HG02759 (cell line): ENCODE results near the gene CDKN2B.
"Not testable (repeated sequence)": the region's sequence is repeated elsewhere in the genome, so short reads cannot be mapped to it uniquely, and the experiment has no call there.

ENCODE experiments used
- ATAC-seq: cut with Tn5 transposase; IDR thresholded peaks from one replicate; pipeline ENCODE4 v1.9.1; 2021; ENCODE audit warnings: mild to moderate bottlenecking, moderate library complexity; ENCODE audit not compliant: unreplicated experiment

The CDKN2B gene

GRCh38 chr9:22008717-22009505 is at the start of gene CDKN2B:
CDKN2B (minus strand) TSS chr9:22009305; CDS start chr9:22008953, 352 bp downstream.
- peak; percentile 93 for ATAC-seq

GRCh38 chr9:22057972-22058371 is 48.9 kb upstream of the CDKN2B start:
- not testable (repeated sequence) for ATAC-seq

GRCh38 chr9:22056402-22056801 is 47.3 kb upstream of the CDKN2B start:
- ATAC-seq, result no peak

- ATAC-seq, result no peak
These were observed 46.0 kb upstream of the CDKN2B start for GRCh38 chr9:22055090-22055489.

- no peak for ATAC-seq
These were observed 45.4 kb upstream of the CDKN2B start for GRCh38 chr9:22054529-22054928.

- no peak for ATAC-seq
These were observed 45.0 kb upstream of the CDKN2B start for GRCh38 chr9:22054076-22054475.

- ATAC-seq, result no peak
These were observed 44.1 kb upstream of the CDKN2B start for GRCh38 chr9:22053178-22053577.

GRCh38 chr9:22052376-22052945 is 43.4 kb upstream of the CDKN2B start:
- no peak for ATAC-seq

- peak; percentile 83 for ATAC-seq
These were observed 41.8 kb upstream of the CDKN2B start for GRCh38 chr9:22050924-22051323.

- ATAC-seq, result no peak
These were observed 40.3 kb upstream of the CDKN2B start for GRCh38 chr9:22049411-22049810.

GRCh38 chr9:22047596-22047995 is 38.5 kb upstream of the CDKN2B start:
- ATAC-seq, result no peak

GRCh38 chr9:22046243-22046885 is 37.3 kb upstream of the CDKN2B start:
- no peak for ATAC-seq

GRCh38 chr9:22045423-22045822 is 36.3 kb upstream of the CDKN2B start:
- ATAC-seq, result no peak

GRCh38 chr9:22044583-22044982 is 35.5 kb upstream of the CDKN2B start:
- ATAC-seq, result no peak

GRCh38 chr9:22043928-22044327 is 34.8 kb upstream of the CDKN2B start:
- ATAC-seq, result no peak

- no peak for ATAC-seq
These were observed 32.7 kb upstream of the CDKN2B start for GRCh38 chr9:22041775-22042174.

- no peak for ATAC-seq
These were observed 32.2 kb upstream of the CDKN2B start for GRCh38 chr9:22041344-22041743.

- no peak for ATAC-seq
These were observed 31.7 kb upstream of the CDKN2B start for GRCh38 chr9:22040760-22041159.

GRCh38 chr9:22039258-22039657 is 30.2 kb upstream of the CDKN2B start:
- ATAC-seq, result no peak

GRCh38 chr9:22037954-22038690 is 29.0 kb upstream of the CDKN2B start:
- no peak for ATAC-seq

GRCh38 chr9:22036866-22037626 is 27.9 kb upstream of the CDKN2B start:
- no peak for ATAC-seq
